PC-9 (cell line): ENCODE data around the gene ATF1. TPM values are rescaled to one million over a fixed set of nuclear protein-coding genes. Genes with fewer than 3 reads are reported as not detected.

Source experiments
- BruUV-seq: library from RNA; stranded (reverse); fragments of 400-500 nt; replicated peaks from 2 replicates; lab custom pipeline; 2021; lab: Mats Ljungman, UMichigan
- CTCF ChIA-PET: fragments of 300-600 bp; sonication (Branson Sonifier 250); formaldehyde crosslinking; loops from one replicate; lab custom pipeline; 2022; ENCODE audit warnings: antibody characterized with exemption; lab: Charles Lee
- POLR2A ChIA-PET: fragments of 300-600 bp; sonication (Branson Sonifier 250); formaldehyde crosslinking; loops from one replicate; lab custom pipeline; 2022; ENCODE audit warnings: antibody characterized with exemption; ENCODE audit not compliant: unreplicated experiment; lab: Charles Lee
- DNase-seq, 2 experiments: peaks; one replicate each; pipeline versions ENCODE4 v3.0.0 to v3.0.0-alpha.2; 2015 to 2022; ENCODE audit warnings: mixed read lengths in 1 of 2
- H2AFZ ChIP-seq: fragments of 200-600 bp; sonication (generic); 2 replicates; pipeline ENCODE4 v1.8.1; 2017; ENCODE audit warnings: antibody characterized with exemption
- H3F3A ChIP-seq: fragments of 200-600 bp; sonication (generic); 2 replicates; pipeline ENCODE4 v1.8.1; 2017; ENCODE audit warnings: antibody characterized with exemption, mild to moderate bottlenecking, low read depth; ENCODE audit not compliant: insufficient read depth
- H3K27ac ChIP-seq: fragments of 200-600 bp; sonication (generic); 2 replicates; pipeline ENCODE4 v1.6.1; 2016; ENCODE audit warnings: mixed run types
- H3K27me3 ChIP-seq: fragments of 200-600 bp; sonication (generic); 2 replicates; pipeline ENCODE4 v1.6.1; 2016; ENCODE audit warnings: low read depth, mixed run types; ENCODE audit not compliant: insufficient read depth
- H3K36me3 ChIP-seq: fragments of 200-600 bp; sonication (generic); 2 replicates; pipeline ENCODE4 v1.6.1; 2016; ENCODE audit warnings: low read depth, mixed run types
- H3K4me1 ChIP-seq: fragments of 200-600 bp; sonication (generic); replicated peaks from 2 replicates; pipeline ENCODE4 v1.6.1; 2016; ENCODE audit warnings: mixed run types; ENCODE audit not compliant: insufficient read depth
- H3K4me2 ChIP-seq: fragments of 200-600 bp; sonication (generic); 2 replicates; pipeline ENCODE4 v1.6.1; 2017; ENCODE audit warnings: mixed run types
- H3K4me3 ChIP-seq: fragments of 200-600 bp; sonication (generic); 2 replicates; pipeline ENCODE4 v1.6.1; 2016; ENCODE audit warnings: mixed run types
- H3K79me2 ChIP-seq: fragments of 200-600 bp; sonication (generic); 2 replicates; pipeline ENCODE4 v1.6.1; 2017; ENCODE audit warnings: low read depth, mixed run types
- H3K9me2 ChIP-seq: fragments of 200-600 bp; sonication (generic); 2 replicates; pipeline ENCODE4 v1.8.1; 2017; ENCODE audit warnings: mild to moderate bottlenecking; ENCODE audit not compliant: insufficient read depth
- H3K9me3 ChIP-seq: fragments of 200-600 bp; sonication (generic); 2 replicates; pipeline ENCODE4 v1.8.1; 2016; ENCODE audit warnings: low read depth; ENCODE audit not compliant: insufficient read depth
- H4K20me1 ChIP-seq: fragments of 200-600 bp; sonication (generic); 2 replicates; pipeline ENCODE4 v1.8.1; 2017; ENCODE audit not compliant: insufficient read depth
- EZH2 ChIP-seq: fragments of 200-600 bp; sonication (generic); IDR thresholded peaks from 2 replicates; pipeline ENCODE4 v1.8.0; 2017; ENCODE audit warnings: antibody characterized with exemption, low read depth
- intact Hi-C: fragments of 100-400 bp; cut with micrococcal nuclease; formaldehyde crosslinking; loops from one replicate; pipeline ENCODE4 v1.10.0; 2022; ENCODE audit not compliant: unreplicated experiment
- total RNA-seq: library from RNA; stranded (reverse); gene quantifications from 2 replicates; pipeline ENCODE4 v1.2.3, GENCODE V29; 2021
- TF ChIP-seq, protein P1 (sequence below): fragments of 200-600 bp; sonication (generic); conservative IDR thresholded peaks from 2 replicates; pipeline ENCODE4 v1.6.1; 2017; ENCODE audit warnings: mixed run types, antibody characterized with exemption, mild to moderate bottlenecking, moderate library complexity

ATF1 gene
- total RNA-seq, 1 experiment from 2014 or later, result 37.9 TPM

DNA sequence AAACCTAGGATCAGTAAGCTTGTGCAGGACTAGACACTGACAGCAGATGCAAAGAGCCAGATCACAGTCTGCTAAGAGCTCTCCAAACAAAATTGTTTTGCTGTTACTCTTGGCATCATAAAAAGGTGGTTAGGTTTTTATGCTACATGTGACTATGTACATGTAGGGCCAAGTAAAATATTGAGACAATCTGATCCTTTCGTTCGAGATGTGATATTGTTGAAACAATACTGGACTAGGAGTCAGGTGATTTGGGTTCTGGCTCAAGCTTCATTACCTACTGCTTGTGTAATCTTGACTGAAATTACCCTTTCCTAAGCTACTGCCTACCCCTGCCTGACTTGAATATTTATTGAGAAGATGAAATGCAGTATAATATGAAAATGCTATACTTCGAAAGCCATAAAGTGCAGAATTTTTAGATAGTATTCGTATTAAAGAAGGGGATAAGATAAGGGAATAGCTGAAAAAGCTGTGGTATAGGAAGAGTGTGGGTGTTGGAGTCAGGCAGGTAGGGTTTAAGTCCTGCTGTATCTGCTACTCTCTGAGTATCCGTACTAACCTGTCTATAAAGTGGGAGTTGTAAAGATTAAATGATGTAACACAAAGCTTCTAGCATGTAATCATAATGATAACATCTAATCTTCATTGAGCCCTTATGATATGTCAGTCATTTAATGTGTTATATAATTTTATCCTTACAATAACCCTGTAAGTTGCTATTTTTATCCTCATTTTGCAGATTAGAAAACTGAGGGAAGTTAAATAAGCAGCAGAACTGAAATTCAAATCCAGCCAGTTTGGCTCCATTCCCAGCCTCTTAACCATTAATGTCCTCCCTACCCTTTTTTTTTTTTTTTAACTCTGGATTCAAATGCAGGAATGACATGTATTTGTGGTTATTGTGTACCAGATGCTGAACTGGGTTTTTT is 38.6 kb upstream of the ATF1 start:
- H3K9me3 ChIP-seq, result no peaks in the 10 kb centered on the region
- H3K9me2 ChIP-seq, result no peaks in the 10 kb centered on the region
- H3K4me3 ChIP-seq, result no peak overlapping the region
- no TSS peak for BruUV-seq
- intact Hi-C loops, result no loop called here
- TF ChIP-seq, protein P1, sequence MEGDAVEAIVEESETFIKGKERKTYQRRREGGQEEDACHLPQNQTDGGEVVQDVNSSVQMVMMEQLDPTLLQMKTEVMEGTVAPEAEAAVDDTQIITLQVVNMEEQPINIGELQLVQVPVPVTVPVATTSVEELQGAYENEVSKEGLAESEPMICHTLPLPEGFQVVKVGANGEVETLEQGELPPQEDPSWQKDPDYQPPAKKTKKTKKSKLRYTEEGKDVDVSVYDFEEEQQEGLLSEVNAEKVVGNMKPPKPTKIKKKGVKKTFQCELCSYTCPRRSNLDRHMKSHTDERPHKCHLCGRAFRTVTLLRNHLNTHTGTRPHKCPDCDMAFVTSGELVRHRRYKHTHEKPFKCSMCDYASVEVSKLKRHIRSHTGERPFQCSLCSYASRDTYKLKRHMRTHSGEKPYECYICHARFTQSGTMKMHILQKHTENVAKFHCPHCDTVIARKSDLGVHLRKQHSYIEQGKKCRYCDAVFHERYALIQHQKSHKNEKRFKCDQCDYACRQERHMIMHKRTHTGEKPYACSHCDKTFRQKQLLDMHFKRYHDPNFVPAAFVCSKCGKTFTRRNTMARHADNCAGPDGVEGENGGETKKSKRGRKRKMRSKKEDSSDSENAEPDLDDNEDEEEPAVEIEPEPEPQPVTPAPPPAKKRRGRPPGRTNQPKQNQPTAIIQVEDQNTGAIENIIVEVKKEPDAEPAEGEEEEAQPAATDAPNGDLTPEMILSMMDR, result no peak
- no peak for TF ChIP-seq EZH2
- no peak overlapping the region for H3K27ac ChIP-seq
- no peaks in the 10 kb centered on the region for H3K79me2 ChIP-seq
- peaks cover 4% of the 10 kb centered on the region; the same call in 1 of the 2 replicates for H3F3A ChIP-seq
- CTCF ChIA-PET, result no interaction called here
- no peaks in the 10 kb centered on the region for H3K27me3 ChIP-seq
- no peaks in the 10 kb centered on the region for H3K4me1 ChIP-seq
- POLR2A ChIA-PET, result no interaction called here
- H2AFZ ChIP-seq, result no peak overlapping the region
- DNase-seq, result no peak
- no peaks in the 10 kb centered on the region for H4K20me1 ChIP-seq
- H3K4me2 ChIP-seq, result no peak overlapping the region
- peaks cover 45% of the 10 kb centered on the region for H3K36me3 ChIP-seq

DNA sequence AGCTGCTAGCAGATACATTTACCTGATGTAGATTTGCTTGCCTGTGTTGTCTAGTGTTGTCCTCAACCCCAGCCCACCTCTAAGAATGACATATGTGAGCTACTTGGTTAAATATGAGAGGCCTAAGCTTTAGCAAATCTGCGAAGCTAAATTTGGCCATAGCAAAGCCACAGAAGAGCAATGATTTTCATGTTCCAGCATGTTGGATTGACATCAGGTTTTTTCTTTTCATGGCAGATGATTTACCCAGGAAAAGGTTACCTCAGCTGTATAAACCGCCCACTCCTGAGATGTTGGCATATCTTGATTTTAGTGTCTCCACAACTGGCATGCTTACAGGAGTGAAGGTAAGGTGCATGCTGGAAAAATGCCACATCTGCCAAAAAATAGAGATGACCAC is 36.4 kb upstream of the ATF1 start:
- Histone ChIP-seq H3K4me1 (no peaks in the 10 kb centered on the region; the same call in 1 of the 2 replicates), H3K9me3 (no peaks in the 10 kb centered on the region), H3K4me2 (no peak overlapping the region), H3K27ac (no peak overlapping the region), H3K27me3 (no peaks in the 10 kb centered on the region), H4K20me1 (no peaks in the 10 kb centered on the region), H3F3A (peaks cover 4% of the 10 kb centered on the region; the same call in 1 of the 2 replicates), H3K9me2 (no peaks in the 10 kb centered on the region), H2AFZ (no peak overlapping the region), H3K79me2 (no peaks in the 10 kb centered on the region), H3K36me3 (peaks cover 55% of the 10 kb centered on the region), H3K4me3 (no peak overlapping the region)
- DNase-seq, result no peak
- TF ChIP-seq, protein P1, result no peak
- TF ChIP-seq EZH2, result no peak
- ChIA-PET POLR2A (no interaction called here), CTCF (interaction anchor here (0.5 kb wide), 1 partner anchor 61 kb away, joined by 3 read pairs; no protein-coding TSS in a partner anchor)
- no TSS peak for BruUV-seq
- intact Hi-C loops, result no loop called here

DNA sequence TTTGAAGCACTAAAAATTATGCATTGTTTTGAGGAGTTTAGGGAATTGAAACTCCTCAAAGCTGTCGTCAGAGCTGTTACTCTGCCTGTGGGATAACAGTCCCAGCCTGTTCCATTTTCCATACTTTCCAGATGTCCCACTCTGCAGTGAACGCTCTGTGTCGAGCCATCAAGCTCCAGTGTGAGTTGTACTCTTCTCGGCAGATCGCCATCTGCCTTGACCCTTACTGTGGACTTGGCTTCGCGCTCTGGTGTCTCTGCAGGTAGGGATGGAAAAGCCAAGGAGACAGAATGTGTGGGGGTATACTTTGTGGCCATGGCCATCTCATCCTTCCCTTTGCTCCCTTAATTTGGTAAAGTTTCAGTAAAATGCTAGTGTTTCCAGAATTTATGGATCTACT is 35.5 kb upstream of the ATF1 start:
- CTCF ChIA-PET, result no interaction called here
- BruUV-seq, result no TSS peak
- Histone ChIP-seq H3K9me2 (no peaks in the 10 kb centered on the region), H3K4me3 (no peak overlapping the region), H3K27me3 (no peaks in the 10 kb centered on the region), H3K27ac (no peak overlapping the region), H2AFZ (no peak overlapping the region), H3K4me1 (no peaks in the 10 kb centered on the region; the same call in 1 of the 2 replicates), H3F3A (peaks cover 4% of the 10 kb centered on the region; the same call in 1 of the 2 replicates), H3K79me2 (no peaks in the 10 kb centered on the region), H3K36me3 (peaks cover 55% of the 10 kb centered on the region), H4K20me1 (no peaks in the 10 kb centered on the region), H3K9me3 (no peaks in the 10 kb centered on the region), H3K4me2 (no peak overlapping the region)
- POLR2A ChIA-PET, result no interaction called here
- no peak for DNase-seq
- intact Hi-C loops, result no loop called here
- TF ChIP-seq EZH2, result no peak
- TF ChIP-seq, protein P1, result no peak
